WI38 (cell line): ENCODE results near the gene PDGFD.
A peak's percentile ranks its signal among the peaks of the same experiment; 100 is the strongest.

Experiments used
- H3K4me3 ChIP-seq: 2 replicates; pipeline ENCODE4 v1.5.1; 2011; ENCODE audit warnings: low read depth, mild to moderate bottlenecking, control low read depth, low read length
- CTCF ChIP-seq: IDR thresholded peaks from 2 replicates; pipeline ENCODE4 v1.5.1; 2012; ENCODE audit warnings: low read depth, mild to moderate bottlenecking, control low read depth, low read length

Gene PDGFD

GRCh38 chr11:104183593-104183992, 19.6 kb upstream of the PDGFD start:
- H3K4me3 ChIP-seq = no peak overlapping the region

GRCh38 chr11:104175769-104176168, 11.8 kb upstream of the PDGFD start:
- H3K4me3 ChIP-seq = no peak overlapping the region
- TF ChIP-seq CTCF = no peak

More at GRCh38 chr11:104183593-104183992, 19.6 kb upstream of the PDGFD start:
- TF ChIP-seq CTCF = no peak

DNA sequence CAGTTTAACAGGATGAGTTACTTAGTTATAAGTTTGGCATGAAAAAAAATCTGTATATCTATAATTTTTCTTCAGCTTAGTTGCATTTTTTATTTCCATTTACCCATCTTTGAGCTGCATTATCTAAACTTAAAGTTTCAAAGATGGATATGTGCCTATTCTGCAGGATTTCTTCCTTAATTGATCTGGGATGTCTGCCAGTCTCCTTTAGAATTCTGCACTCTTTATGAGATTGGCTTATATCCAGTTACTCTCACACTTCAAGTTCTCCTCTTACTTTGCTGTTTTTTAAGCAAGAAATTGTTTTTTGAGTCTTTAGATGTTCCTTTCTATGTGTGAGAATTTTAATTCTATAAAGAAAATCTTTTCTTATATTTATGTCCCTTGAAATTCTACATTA, 5.1 kb upstream of the PDGFD start:
- H3K4me3 ChIP-seq = no peak overlapping the region
- TF ChIP-seq CTCF = no peak

- no peak for TF ChIP-seq CTCF
- no peak overlapping the region for H3K4me3 ChIP-seq
Observed at GRCh38 chr11:104165014-104165413, 1.1 kb upstream of the PDGFD start.

- TF ChIP-seq CTCF = no peak
- H3K4me3 ChIP-seq = peak overlapping the region; percentile 74
Observed at GRCh38 chr11:104163100-104164027, 583 bp downstream of the PDGFD start.

- H3K4me3 ChIP-seq = no peak overlapping the region
Observed at GRCh38 chr11:104161751-104162450, 2.0 kb downstream of the PDGFD start.

More at GRCh38 chr11:104161751-104162450, 2.0 kb downstream of the PDGFD start:
- no peak for TF ChIP-seq CTCF
